Measurements from ENCODE around the gene EPM2AIP1. TPM values are rescaled to one million over a fixed set of nuclear protein-coding genes. Genes with fewer than 3 reads are reported as not detected.

The EPM2AIP1 gene
- polyA plus RNA-seq, 1 donor from 2014 or later = 41.4 TPM

DNA sequence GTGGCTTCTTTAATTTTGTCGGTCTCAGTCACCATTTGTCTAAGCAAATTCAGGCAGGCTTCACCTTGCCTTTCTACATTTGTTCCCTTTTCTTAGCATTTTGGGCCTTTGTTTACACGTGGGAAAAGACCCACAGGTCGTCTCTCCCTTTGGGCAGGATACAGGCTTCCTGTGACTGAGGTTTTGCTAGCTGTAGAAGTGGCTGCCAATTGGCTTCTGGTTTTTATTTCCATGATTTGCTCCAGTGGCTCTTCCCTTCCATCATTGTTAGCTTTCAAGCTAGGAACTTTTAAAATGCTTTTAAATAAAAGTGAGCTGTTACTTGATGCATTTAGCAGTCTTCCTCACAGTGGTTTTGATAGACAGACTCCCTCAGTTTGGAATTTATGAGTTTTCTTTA lies 37.7 kb upstream of the EPM2AIP1 start:
- H3K36me3 ChIP-seq (ENCODE audit: insufficient read depth, low read length) = peaks cover 12% of the 10 kb centered on the region
- no peaks in the 10 kb centered on the region for H3K79me2 ChIP-seq (replicated peaks; ENCODE audit: insufficient read depth, low read length)
- no peak overlapping the region for H3K9ac ChIP-seq (ENCODE audit: low read length)
- no peak overlapping the region for H2AFZ ChIP-seq (ENCODE audit: low read depth, low read length)
- H3K4me2 ChIP-seq (ENCODE audit: low read length) = no peak overlapping the region
- H3K9me2 ChIP-seq (ENCODE audit: insufficient read depth, low read length) = no peaks in the 10 kb centered on the region
- H3K4me3 ChIP-seq (ENCODE audit: low read length) = no peak overlapping the region
- H3K9me3 ChIP-seq (ENCODE audit: low read length) = peaks cover 4% of the 10 kb centered on the region
- no peaks in the 10 kb centered on the region for H4K20me1 ChIP-seq (ENCODE audit: insufficient read depth)
- H3F3A ChIP-seq (ENCODE audit: insufficient read depth, low read length, poor library complexity, severe bottlenecking) = no peaks in the 10 kb centered on the region
- no peaks in the 10 kb centered on the region for H3K27me3 ChIP-seq (ENCODE audit: insufficient read depth, low read depth, low read length)
- no peak for TF ChIP-seq EP300 (conservative IDR thresholded peaks at IDR 0.05; ENCODE audit: poor library complexity, severe bottlenecking)
- TF ChIP-seq EZH2 (IDR thresholded peaks at IDR 0.05; ENCODE audit: borderline replicate concordance, insufficient read depth, low read length, poor library complexity, severe bottlenecking) = no peak
- no peak for TF ChIP-seq MXI1 (conservative IDR thresholded peaks at IDR 0.05; ENCODE audit: poor library complexity, severe bottlenecking)
- TF ChIP-seq RAD21 (conservative IDR thresholded peaks at IDR 0.05) = no peak
- no peak for TF ChIP-seq POLR2AphosphoS5 (IDR thresholded peaks at IDR 0.05)
- TF ChIP-seq, protein P1, sequence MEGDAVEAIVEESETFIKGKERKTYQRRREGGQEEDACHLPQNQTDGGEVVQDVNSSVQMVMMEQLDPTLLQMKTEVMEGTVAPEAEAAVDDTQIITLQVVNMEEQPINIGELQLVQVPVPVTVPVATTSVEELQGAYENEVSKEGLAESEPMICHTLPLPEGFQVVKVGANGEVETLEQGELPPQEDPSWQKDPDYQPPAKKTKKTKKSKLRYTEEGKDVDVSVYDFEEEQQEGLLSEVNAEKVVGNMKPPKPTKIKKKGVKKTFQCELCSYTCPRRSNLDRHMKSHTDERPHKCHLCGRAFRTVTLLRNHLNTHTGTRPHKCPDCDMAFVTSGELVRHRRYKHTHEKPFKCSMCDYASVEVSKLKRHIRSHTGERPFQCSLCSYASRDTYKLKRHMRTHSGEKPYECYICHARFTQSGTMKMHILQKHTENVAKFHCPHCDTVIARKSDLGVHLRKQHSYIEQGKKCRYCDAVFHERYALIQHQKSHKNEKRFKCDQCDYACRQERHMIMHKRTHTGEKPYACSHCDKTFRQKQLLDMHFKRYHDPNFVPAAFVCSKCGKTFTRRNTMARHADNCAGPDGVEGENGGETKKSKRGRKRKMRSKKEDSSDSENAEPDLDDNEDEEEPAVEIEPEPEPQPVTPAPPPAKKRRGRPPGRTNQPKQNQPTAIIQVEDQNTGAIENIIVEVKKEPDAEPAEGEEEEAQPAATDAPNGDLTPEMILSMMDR (IDR thresholded peaks at IDR 0.05; ENCODE audit: poor library complexity, severe bottlenecking) = no peak
- no peak for TF ChIP-seq SMC3 (conservative IDR thresholded peaks at IDR 0.05; ENCODE audit: poor library complexity)
- no peak for TF ChIP-seq TAF1 (IDR thresholded peaks at IDR 0.05; ENCODE audit: low read depth)
- TF ChIP-seq, protein P2, sequence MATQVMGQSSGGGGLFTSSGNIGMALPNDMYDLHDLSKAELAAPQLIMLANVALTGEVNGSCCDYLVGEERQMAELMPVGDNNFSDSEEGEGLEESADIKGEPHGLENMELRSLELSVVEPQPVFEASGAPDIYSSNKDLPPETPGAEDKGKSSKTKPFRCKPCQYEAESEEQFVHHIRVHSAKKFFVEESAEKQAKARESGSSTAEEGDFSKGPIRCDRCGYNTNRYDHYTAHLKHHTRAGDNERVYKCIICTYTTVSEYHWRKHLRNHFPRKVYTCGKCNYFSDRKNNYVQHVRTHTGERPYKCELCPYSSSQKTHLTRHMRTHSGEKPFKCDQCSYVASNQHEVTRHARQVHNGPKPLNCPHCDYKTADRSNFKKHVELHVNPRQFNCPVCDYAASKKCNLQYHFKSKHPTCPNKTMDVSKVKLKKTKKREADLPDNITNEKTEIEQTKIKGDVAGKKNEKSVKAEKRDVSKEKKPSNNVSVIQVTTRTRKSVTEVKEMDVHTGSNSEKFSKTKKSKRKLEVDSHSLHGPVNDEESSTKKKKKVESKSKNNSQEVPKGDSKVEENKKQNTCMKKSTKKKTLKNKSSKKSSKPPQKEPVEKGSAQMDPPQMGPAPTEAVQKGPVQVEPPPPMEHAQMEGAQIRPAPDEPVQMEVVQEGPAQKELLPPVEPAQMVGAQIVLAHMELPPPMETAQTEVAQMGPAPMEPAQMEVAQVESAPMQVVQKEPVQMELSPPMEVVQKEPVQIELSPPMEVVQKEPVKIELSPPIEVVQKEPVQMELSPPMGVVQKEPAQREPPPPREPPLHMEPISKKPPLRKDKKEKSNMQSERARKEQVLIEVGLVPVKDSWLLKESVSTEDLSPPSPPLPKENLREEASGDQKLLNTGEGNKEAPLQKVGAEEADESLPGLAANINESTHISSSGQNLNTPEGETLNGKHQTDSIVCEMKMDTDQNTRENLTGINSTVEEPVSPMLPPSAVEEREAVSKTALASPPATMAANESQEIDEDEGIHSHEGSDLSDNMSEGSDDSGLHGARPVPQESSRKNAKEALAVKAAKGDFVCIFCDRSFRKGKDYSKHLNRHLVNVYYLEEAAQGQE (IDR thresholded peaks at IDR 0.05; ENCODE audit: borderline replicate concordance) = no peak
- H3K27ac ChIP-seq (ENCODE audit: low read length) = no peak overlapping the region

DNA sequence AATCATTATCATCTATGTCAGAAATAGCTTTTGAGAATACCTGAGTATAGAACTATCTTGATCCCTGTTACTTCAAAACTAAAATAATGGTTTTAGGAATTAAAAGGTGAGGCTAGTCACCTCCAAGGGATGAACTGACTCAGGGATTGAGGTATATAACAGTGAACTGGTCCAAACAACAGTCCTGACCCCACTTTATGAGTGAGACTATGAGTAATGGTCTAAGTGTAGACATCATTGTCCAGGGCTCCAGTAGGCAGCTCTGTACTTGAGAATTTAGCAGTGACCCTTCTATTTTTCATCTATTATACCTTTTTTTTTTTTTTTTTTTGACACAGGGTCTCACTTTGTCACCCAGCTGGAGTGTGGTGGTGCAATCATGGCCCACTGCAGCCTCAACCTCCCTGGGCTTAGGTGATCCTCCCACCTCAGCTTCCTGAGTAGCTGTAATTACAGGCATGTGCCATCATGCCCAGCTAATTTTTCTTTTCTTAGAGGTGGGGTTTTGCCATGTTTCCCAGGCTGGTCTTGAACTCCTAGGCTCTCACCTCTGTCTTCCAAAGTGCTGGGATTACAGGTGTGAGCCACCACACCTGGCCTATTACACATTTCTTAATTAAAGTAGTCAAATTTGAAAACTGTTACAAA lies 36.7 kb upstream of the EPM2AIP1 start:
- H3K9ac ChIP-seq (ENCODE audit: low read length) = no peak overlapping the region
- no peak overlapping the region for H2AFZ ChIP-seq (ENCODE audit: low read depth, low read length)
- no peaks in the 10 kb centered on the region for H3K9me3 ChIP-seq (ENCODE audit: low read length)
- H3K27me3 ChIP-seq (ENCODE audit: insufficient read depth, low read depth, low read length) = no peaks in the 10 kb centered on the region
- H3K4me3 ChIP-seq (ENCODE audit: low read length) = no peak overlapping the region
- no peak overlapping the region for H3K27ac ChIP-seq (ENCODE audit: low read length)
- no peaks in the 10 kb centered on the region for H3K79me2 ChIP-seq (replicated peaks; ENCODE audit: insufficient read depth, low read length)
- H3K36me3 ChIP-seq (ENCODE audit: insufficient read depth, low read length) = peaks cover 8% of the 10 kb centered on the region
- TF ChIP-seq MXI1 (conservative IDR thresholded peaks at IDR 0.05; ENCODE audit: poor library complexity, severe bottlenecking) (no peak), POLR2AphosphoS5 (IDR thresholded peaks at IDR 0.05) (no peak), TAF1 (IDR thresholded peaks at IDR 0.05; ENCODE audit: low read depth) (no peak), EP300 (conservative IDR thresholded peaks at IDR 0.05; ENCODE audit: poor library complexity, severe bottlenecking) (no peak), RAD21 (conservative IDR thresholded peaks at IDR 0.05) (no peak), EZH2 (IDR thresholded peaks at IDR 0.05; ENCODE audit: borderline replicate concordance, insufficient read depth, low read length, poor library complexity, severe bottlenecking) (no peak), SMC3 (conservative IDR thresholded peaks at IDR 0.05; ENCODE audit: poor library complexity) (no peak)
- TF ChIP-seq, protein P2 (IDR thresholded peaks at IDR 0.05; ENCODE audit: borderline replicate concordance) = no peak
- TF ChIP-seq, protein P1 (IDR thresholded peaks at IDR 0.05; ENCODE audit: poor library complexity, severe bottlenecking) = no peak
- no peaks in the 10 kb centered on the region for H3K9me2 ChIP-seq (ENCODE audit: insufficient read depth, low read length)
- H3F3A ChIP-seq (ENCODE audit: insufficient read depth, low read length, poor library complexity, severe bottlenecking) = no peaks in the 10 kb centered on the region
- no peaks in the 10 kb centered on the region for H4K20me1 ChIP-seq (ENCODE audit: insufficient read depth)
- H3K4me2 ChIP-seq (ENCODE audit: low read length) = no peak overlapping the region

Measured in neural cell (in vitro differentiated cells).